ENCODE data around the gene RFFL.

Gene RFFL

GRCh38 chr17:35080536-35080935 lies 17.0 kb upstream of the RFFL start:
- DNase-seq, result no peak

GRCh38 chr17:35079547-35080423 lies 16.3 kb upstream of the RFFL start:
- no peak for DNase-seq

- DNase-seq, result no peak
Observed at GRCh38 chr17:35076874-35077273, 13.4 kb upstream of the RFFL start.

GRCh38 chr17:35074711-35075707 lies 11.5 kb upstream of the RFFL start:
- DNase-seq, result no peak

GRCh38 chr17:35073991-35074627 lies 10.6 kb upstream of the RFFL start:
- DNase-seq, result no peak

- DNase-seq, result no peak
Observed at GRCh38 chr17:35073183-35073790, 9.8 kb upstream of the RFFL start.

GRCh38 chr17:35069311-35069710 lies 5.8 kb upstream of the RFFL start:
- DNase-seq, result no peak

- no peak for DNase-seq
Observed at GRCh38 chr17:35068249-35068648, 4.7 kb upstream of the RFFL start.

- no peak for DNase-seq
Observed at GRCh38 chr17:35065880-35066279, 2.4 kb upstream of the RFFL start.

GRCh38 chr17:35064516-35065215 lies 1.2 kb upstream of the RFFL start:
- DNase-seq, result no peak

- DNase-seq, result no peak
Observed at GRCh38 chr17:35062308-35062707, 1.2 kb downstream of the RFFL start.

- DNase-seq, result no peak
Observed at GRCh38 chr17:35057332-35057915, 6.1 kb downstream of the RFFL start.

- no peak for DNase-seq
Observed at GRCh38 chr17:35056013-35056412, 7.5 kb downstream of the RFFL start.

GRCh38 chr17:35053204-35053603 lies 10.3 kb downstream of the RFFL start:
- DNase-seq, result no peak

GRCh38 chr17:35052780-35053179 lies 10.7 kb downstream of the RFFL start:
- no peak for DNase-seq

GRCh38 chr17:35052241-35052610 lies 11.3 kb downstream of the RFFL start:
- no peak for DNase-seq

GRCh38 chr17:35051579-35052240 lies 11.8 kb downstream of the RFFL start:
- no peak for DNase-seq

GRCh38 chr17:35051183-35051578 lies 12.3 kb downstream of the RFFL start:
- DNase-seq, result peak; percentile 47

- no peak for DNase-seq
Observed at GRCh38 chr17:35050170-35050569, 13.3 kb downstream of the RFFL start.

- DNase-seq, result no peak
Observed at GRCh38 chr17:35048685-35049379, 14.7 kb downstream of the RFFL start.

Measured in effector CD4-positive, alpha-beta T cell (primary cell).